GM12878 (cell line): ENCODE data around the gene SYNGR2. TPM values are rescaled to one million over a fixed set of nuclear protein-coding genes. Genes with fewer than 3 reads are reported as not detected.

Experiments
- ATAC-seq: fragments of 200-7000 bp; cut with Tn5 transposase; 3 replicates; pipeline ENCODE4 v1.9.1; 2020; ENCODE audit warnings: mild to moderate bottlenecking, moderate library complexity
- BruUV-seq: library from RNA; stranded (reverse); fragments of 400-500 nt; replicated peaks from 2 replicates; lab custom pipeline; 2021; lab: Mats Ljungman, UMichigan
- CTCF ChIA-PET: fragments of 300-600 bp; sonication (Branson Sonifier 250); formaldehyde crosslinking; extraction: SDS; loops from one replicate; lab custom pipeline; 2021; ENCODE audit warnings: inconsistent platforms; lab: Yijun Ruan, JAX
- POLR2A ChIA-PET: fragments of 350-600 bp; formaldehyde crosslinking; extraction: SDS; loops from one replicate; lab custom pipeline; 2021; ENCODE audit warnings: inconsistent platforms; lab: Charles Lee
- RAD21 ChIA-PET: fragments of 300-600 bp; sonication (Branson Sonifier 250); formaldehyde crosslinking; loops from one replicate; lab custom pipeline; 2023; ENCODE audit warnings: antibody characterized with exemption; ENCODE audit not compliant: unreplicated experiment; lab: Charles Lee
- SMC1A ChIA-PET: fragments of 300-600 bp; sonication (Branson Sonifier 250); formaldehyde crosslinking; loops from one replicate; lab custom pipeline; 2023; ENCODE audit not compliant: unreplicated experiment, uncharacterized antibody; lab: Charles Lee
- DNase-seq: peaks from one replicate; pipeline ENCODE4 v3.0.0-alpha.2; 2011; ENCODE audit warnings: low read depth, low spot score
- FAIRE-seq: peaks from 3 replicates; lab custom pipeline; 2011; peaks lifted over from hg19 to GRCh38; lab: Jason Lieb, UNC
- H2AFZ ChIP-seq: 2 replicates; pipeline ENCODE4 v1.6.0; 2011; ENCODE audit warnings: low read depth, low read length, control low read depth; ENCODE audit not compliant: control insufficient read depth
- H3K27ac ChIP-seq: 2 replicates; pipeline ENCODE4 v1.5.1; 2011; ENCODE audit warnings: control low read depth; ENCODE audit not compliant: control insufficient read depth, insufficient read depth
- H3K27me3 ChIP-seq, 2 experiments: replicated peaks in 1 of 2; 2 replicates each; pipeline versions ENCODE4 v1.6.0 to v1.6.1; 2011; ENCODE audit warnings: low read length in 1 of 2; ENCODE audit not compliant: control insufficient read depth in 2 of 2, insufficient read depth in 2 of 2
- H3K36me3 ChIP-seq, 2 experiments: 2 replicates each; pipeline ENCODE4 v1.5.1; 2011; ENCODE audit warnings: low read length in 1 of 2; ENCODE audit not compliant: control insufficient read depth in 2 of 2, insufficient read depth in 2 of 2
- H3K4me1 ChIP-seq: 2 replicates; pipeline ENCODE4 v1.6.1; 2011; ENCODE audit warnings: mild to moderate bottlenecking, low read length, moderate library complexity, mixed read lengths; ENCODE audit not compliant: control insufficient read depth, insufficient read depth
- H3K4me2 ChIP-seq: 2 replicates; pipeline ENCODE4 v1.6.0; 2011; ENCODE audit warnings: control low read depth; ENCODE audit not compliant: control insufficient read depth, insufficient read depth
- H3K4me3 ChIP-seq: fragments of 200-600 bp; sonication (generic); 2 replicates; pipeline ENCODE4 v1.5.1; 2016
- H3K79me2 ChIP-seq: 2 replicates; pipeline ENCODE4 v1.6.0; 2011; ENCODE audit warnings: low read length; ENCODE audit not compliant: control insufficient read depth, insufficient read depth
- H3K9ac ChIP-seq: 2 replicates; pipeline ENCODE4 v1.8.0; 2011; ENCODE audit warnings: low read length, control low read depth, mixed read lengths; ENCODE audit not compliant: control insufficient read depth, insufficient read depth
- H3K9me3 ChIP-seq: replicated peaks from 3 replicates; pipeline ENCODE4 v1.5.1; 2011; ENCODE audit warnings: mild to moderate bottlenecking, low read length; ENCODE audit not compliant: control insufficient read depth, insufficient read depth
- H4K20me1 ChIP-seq: 2 replicates; pipeline ENCODE4 v1.6.0; 2011; ENCODE audit not compliant: control insufficient read depth, insufficient read depth
- BACH1 ChIP-seq: fragments of 450-650 bp; IDR thresholded peaks from 2 replicates; pipeline ENCODE4 v1.6.1; 2017; ENCODE audit warnings: mild to moderate bottlenecking, borderline replicate concordance
- IKZF2 ChIP-seq, 2 experiments: fragments of 450-650 bp; IDR thresholded peaks; 2 replicates each; pipeline ENCODE4 v1.6.1; 2017; ENCODE audit warnings: mild to moderate bottlenecking in 2 of 2, moderate library complexity in 2 of 2
- MYC ChIP-seq: IDR thresholded peaks from 2 replicates; pipeline ENCODE4 v1.6.1; 2011; ENCODE audit warnings: mild to moderate bottlenecking, low read length, moderate library complexity, inconsistent platforms; ENCODE audit not compliant: insufficient read depth, insufficient replicate concordance, insufficient read length, severe bottlenecking
- NR2F1 ChIP-seq: fragments of 450-650 bp; conservative IDR thresholded peaks from 2 replicates; pipeline ENCODE4 v1.6.1; 2017; ENCODE audit warnings: mild to moderate bottlenecking
- POLR2A ChIP-seq: IDR thresholded peaks from 2 replicates; pipeline ENCODE4 v1.6.1; 2011; ENCODE audit warnings: low read depth, mild to moderate bottlenecking, low read length
- RB1 ChIP-seq: fragments of 450-650 bp; formaldehyde crosslinking; IDR thresholded peaks from 2 replicates; pipeline ENCODE4 v1.6.1; 2017; ENCODE audit warnings: mild to moderate bottlenecking, borderline replicate concordance
- TCF7 ChIP-seq: IDR thresholded peaks from 2 replicates; pipeline ENCODE4 v1.6.1; 2014; ENCODE audit warnings: antibody characterized with exemption, borderline replicate concordance
- USF2 ChIP-seq: IDR thresholded peaks from 2 replicates; pipeline ENCODE4 v1.6.1; 2011; ENCODE audit warnings: low read depth, low read length, improper control_type of control experiment, borderline replicate concordance
- ZZZ3 ChIP-seq: IDR thresholded peaks from 2 replicates; pipeline ENCODE4 v1.6.1; 2011; ENCODE audit warnings: low read depth; ENCODE audit not compliant: control insufficient read depth, insufficient read length
- WGBS: methylation state at CpG from one replicate; pipeline ENCODE4 v1.1.6; 2016; ENCODE audit warnings: low lambda C conversion rate; ENCODE audit not compliant: insufficient replicate concordance, insufficient coverage; ENCODE audit errors: missing lambda C conversion rate; 5-methylcytosine and 5-hydroxymethylcytosine counted together
- in situ Hi-C: fragments of 300-500 bp; cut with MboI; formaldehyde crosslinking; loops from 9 replicates; pipeline ENCODE4 v1.14.3; 2018; ENCODE audit warnings: mixed read lengths
- intact Hi-C: fragments of 100-400 bp; cut with micrococcal nuclease; formaldehyde crosslinking; loops from one replicate; pipeline ENCODE4 v1.14.2; 2022; ENCODE audit not compliant: unreplicated experiment
- polyA plus RNA-seq, 11 experiments: library from polyadenylated mRNA; depleted of rRNA in 4 of 11; unstranded in 6 of 11; stranded (reverse) in 5 of 11; fragments of >200 nt; fragmentation: Nextera tagmentation in 4 of 11; fragmentation: Illumina TruSeq in 1 of 11; extraction: Ambion mirVana in 4 of 11; extraction: Trizol in 1 of 11; gene quantifications; 1 replicate in 1 of 11; 2 replicates in 10 of 11; pipeline versions ENCODE4 v1.2.1 to v1.2.3, GENCODE V29; 2011 to 2016; ENCODE audit warnings: inconsistent platforms in 2 of 11, missing spikeins in 2 of 11, low read depth in 1 of 11
- total RNA-seq, 4 experiments: library from RNA; depleted of rRNA in 3 of 4; stranded (reverse); fragments of >200 nt in 3 of 4; fragmentation: Illumina TruSeq in 1 of 4; extraction: Trizol in 1 of 4; gene quantifications; 2 replicates each; pipeline versions ENCODE4 v1.2.1 to v1.2.3, GENCODE V29; 2013 to 2021

SYNGR2 gene
- total and polyA plus RNA-seq, 10 of the 15 experiments (the other 5 are each of a cell fraction or from before 2014, with no cell fraction given): 4.4 to 529 (median 261) TPM

GRCh38 chr17:78179372-78179771, 11.0 kb downstream of the SYNGR2 start:
- intact Hi-C loops: no loop called here
- POLR2A ChIA-PET: interaction anchor here (1.1 kb wide), 1 partner anchor 37 kb away, joined by 3 read pairs; no protein-coding TSS in a partner anchor
- H3K4me1 ChIP-seq: peaks cover 34% of the 10 kb centered on the region
- in situ Hi-C loops: loop anchor here (5.0 kb wide), 1 partner anchor 67 kb away; no protein-coding TSS in a partner anchor
- CTCF ChIA-PET: interaction anchor here (0.5 to 9.0 kb wide), 3 partner anchors 10 to 88 kb away, joined by 3 to 100 read pairs (median 3); partner anchors contain the start of genes TMC6 and TMC8
- no peaks in the 10 kb centered on the region for H3K27me3 ChIP-seq
- H4K20me1 ChIP-seq: no peaks in the 10 kb centered on the region
- H3K4me2 ChIP-seq: no peak overlapping the region
- RAD21 ChIA-PET: no interaction called here
- no peaks in the 10 kb centered on the region for H3K9me3 ChIP-seq
- FAIRE-seq: no peak
- SMC1A ChIA-PET: no interaction called here
- H3K9ac ChIP-seq: no peak overlapping the region
- no peak overlapping the region for H3K4me3 ChIP-seq
- peaks cover 8 to 16% of the 10 kb centered on the region in 2 experiments; a peak in 3 of 4 replicates for H3K36me3 ChIP-seq
- TF ChIP-seq TCF7 (no peak), ZZZ3 (no peak), BACH1 (no peak), MYC (no peak), POLR2A (peak; percentile 17; the same call in 1 of the 2 replicates)
- no peak overlapping the region for H2AFZ ChIP-seq
- 90% methylated on average over 17 of the region's 17 CpGs for WGBS
- no peak overlapping the region for H3K27ac ChIP-seq
- no peak for ATAC-seq
- H3K79me2 ChIP-seq: peaks cover 5% of the 10 kb centered on the region
- no TSS peak for BruUV-seq
- no peak for DNase-seq

GRCh38 chr17:78180083-78180482, 11.7 kb downstream of the SYNGR2 start:
- Histone ChIP-seq H3K9ac (no peak overlapping the region), H3K27ac (no peak overlapping the region), H3K4me2 (peak overlapping the region; percentile 7; the same call in 1 of the 2 replicates), H4K20me1 (no peaks in the 10 kb centered on the region), H3K27me3 (no peaks in the 10 kb centered on the region), H3K4me1 (peaks cover 30% of the 10 kb centered on the region), H3K79me2 (peaks cover 2% of the 10 kb centered on the region; the same call in 1 of the 2 replicates), H3K36me3 (peaks cover 10 to 11% of the 10 kb centered on the region in 2 experiments; a peak in 3 of 4 replicates), H3K4me3 (no peak overlapping the region), H2AFZ (no peak overlapping the region), H3K9me3 (no peaks in the 10 kb centered on the region)
- no TSS peak for BruUV-seq
- WGBS: 86% methylated on average over 13 of the region's 14 CpGs
- ChIA-PET CTCF (interaction anchor here (1.0 to 1.3 kb wide), 2 partner anchors 60 to 95 kb away, joined by 3 to 4 read pairs; no protein-coding TSS in a partner anchor), POLR2A (interaction anchor here (1.3 kb wide), 1 partner anchor 54 kb away, joined by 4 read pairs; no protein-coding TSS in a partner anchor), SMC1A (interaction anchor here (1.0 to 1.5 kb wide), 2 partner anchors 25 to 33 kb away, joined by 3 to 4 read pairs; no protein-coding TSS in a partner anchor), RAD21 (interaction anchor here (1.0 to 1.7 kb wide), 3 partner anchors 8 to 160 kb away, joined by 3 to 4 read pairs (median 3); no protein-coding TSS in a partner anchor)
- DNase-seq (no peak), ATAC-seq (no peak), FAIRE-seq (no peak)
- TF ChIP-seq RB1 (no peak), USF2 (no peak), NR2F1 (peak; percentile 66; the same call in 1 of the 2 replicates), IKZF2 (IDR thresholded peaks at IDR 0.05) (0 out of 4 replicates have a peak, but pooled peaks of 1 of the 2 experiments have one; percentile 11)
- in situ Hi-C loops (no loop called here), intact Hi-C loops (no loop called here)
